ENCODE measurements around the gene RLF.

Gene RLF

DNA sequence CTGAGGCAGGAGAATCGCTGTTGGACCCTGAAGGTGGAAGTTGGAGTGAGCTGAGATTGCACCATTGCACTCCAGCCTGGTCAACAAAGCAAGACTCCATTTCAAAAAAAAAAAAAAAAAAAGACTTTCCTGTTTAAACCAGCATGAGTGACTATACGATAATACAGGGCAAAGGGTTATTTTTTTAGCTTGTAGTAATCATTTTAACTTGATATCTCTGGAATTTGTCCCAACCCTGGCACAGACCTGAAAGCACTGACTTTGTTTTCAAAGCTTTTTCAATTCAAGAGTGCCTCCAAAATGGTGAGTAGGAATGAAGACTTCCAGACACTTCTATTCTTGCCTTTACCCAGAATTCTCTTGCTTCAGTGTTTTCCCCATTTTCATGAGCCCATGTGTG is 82.2 kb downstream of the RLF start:
- no peak for DNase-seq

DNA sequence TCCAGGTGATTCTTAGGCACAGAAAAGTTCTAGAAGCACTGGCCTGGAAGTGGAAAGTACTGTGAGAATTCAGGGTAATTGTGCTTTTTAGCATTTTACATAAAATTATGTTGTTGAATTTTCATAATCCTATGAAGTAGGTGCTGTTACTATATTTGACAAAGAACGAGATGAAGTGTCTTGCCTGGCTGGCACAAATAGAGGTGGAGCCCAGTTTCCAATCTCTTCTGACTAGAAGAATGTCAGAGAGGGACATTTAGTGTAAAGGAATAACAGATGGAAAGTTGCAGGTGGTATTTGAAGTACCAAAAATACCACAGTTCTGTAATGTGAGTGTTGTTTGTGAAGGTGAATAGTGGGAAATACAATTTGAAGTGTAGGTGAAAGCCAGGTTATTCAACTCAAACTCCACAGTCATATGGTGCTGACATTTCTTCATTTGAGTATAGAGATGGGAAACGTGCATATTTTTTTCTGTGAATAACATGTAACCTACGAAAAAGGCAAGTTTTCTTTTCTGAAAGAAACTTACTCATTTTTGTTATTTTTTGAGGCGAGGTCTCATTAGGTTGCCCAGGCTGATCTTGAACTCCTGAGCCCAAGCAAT is 83.1 kb downstream of the RLF start:
- no peak for DNase-seq

- DNase-seq, result no peak
These were observed 84.5 kb downstream of the RLF start for GRCh38 chr1:40245686-40246085.

- no peak for DNase-seq
These were observed 86.5 kb downstream of the RLF start, which contains the start of gene TMCO2 for GRCh38 chr1:40247655-40248054. TSS of gene TMCO2 (plus strand) at chr1:40247937. CDS start at chr1:40247994, 57 bp downstream.

DNA sequence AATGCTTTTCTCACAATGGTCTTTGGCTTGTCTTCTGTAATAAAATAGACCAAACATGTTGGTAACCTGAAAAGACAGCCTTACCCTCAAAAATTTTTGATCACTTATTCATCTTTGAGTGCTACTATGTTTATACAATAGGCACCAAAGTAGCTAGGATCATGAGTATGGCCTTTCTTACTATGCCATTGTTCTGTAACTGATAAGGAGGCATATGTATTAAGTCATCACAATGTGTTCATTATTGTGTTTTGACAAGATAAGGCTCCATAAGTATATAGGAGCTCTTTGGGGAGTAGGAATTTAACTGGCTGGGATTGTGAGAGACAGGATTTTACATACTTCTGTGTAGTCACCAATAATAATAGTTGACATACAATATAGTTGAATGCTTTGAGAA is 87.2 kb downstream of the RLF start:
- no peak for DNase-seq

- DNase-seq, result no peak
These were observed 90.3 kb downstream of the RLF start for GRCh38 chr1:40251456-40251855.

DNA sequence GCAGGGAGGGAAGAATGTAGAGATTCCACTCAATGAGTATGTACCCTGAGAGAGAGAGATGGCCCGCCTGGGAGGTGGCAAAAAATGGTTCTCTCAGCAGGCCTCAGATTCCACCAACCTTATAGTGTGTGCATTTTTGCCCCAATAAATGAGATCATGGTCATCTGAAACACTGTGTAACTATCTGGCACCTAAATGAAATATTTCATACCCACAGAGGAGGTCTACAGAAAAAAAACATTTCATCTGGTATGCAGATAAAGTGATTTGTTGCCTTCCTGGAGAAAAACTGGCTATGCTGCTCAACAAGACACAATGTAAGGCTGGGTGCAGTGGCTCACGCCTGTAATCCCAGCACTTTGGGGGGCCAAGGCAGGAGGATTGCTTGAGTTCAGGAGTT is 91.4 kb downstream of the RLF start:
- DNase-seq, result no peak

DNA sequence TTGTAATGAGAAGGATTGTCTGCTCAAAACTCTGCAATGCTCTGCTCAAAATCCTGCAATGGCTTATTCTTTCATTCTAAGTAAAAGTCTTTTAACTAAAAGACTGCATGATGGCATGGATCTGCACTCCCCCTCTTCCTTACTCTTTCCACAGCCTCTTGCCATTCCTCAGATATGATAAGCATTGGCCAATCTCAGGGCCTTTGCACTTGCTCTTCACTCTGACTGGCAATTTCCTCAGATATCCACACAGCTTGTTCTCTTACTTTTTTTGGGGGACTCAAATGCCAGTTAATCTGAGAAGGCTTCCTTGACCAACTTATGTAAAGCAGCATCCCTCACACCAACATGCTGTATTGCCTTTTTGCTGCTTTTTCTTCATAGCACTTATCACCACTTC is 94.0 kb downstream of the RLF start:
- no peak for DNase-seq

DNA sequence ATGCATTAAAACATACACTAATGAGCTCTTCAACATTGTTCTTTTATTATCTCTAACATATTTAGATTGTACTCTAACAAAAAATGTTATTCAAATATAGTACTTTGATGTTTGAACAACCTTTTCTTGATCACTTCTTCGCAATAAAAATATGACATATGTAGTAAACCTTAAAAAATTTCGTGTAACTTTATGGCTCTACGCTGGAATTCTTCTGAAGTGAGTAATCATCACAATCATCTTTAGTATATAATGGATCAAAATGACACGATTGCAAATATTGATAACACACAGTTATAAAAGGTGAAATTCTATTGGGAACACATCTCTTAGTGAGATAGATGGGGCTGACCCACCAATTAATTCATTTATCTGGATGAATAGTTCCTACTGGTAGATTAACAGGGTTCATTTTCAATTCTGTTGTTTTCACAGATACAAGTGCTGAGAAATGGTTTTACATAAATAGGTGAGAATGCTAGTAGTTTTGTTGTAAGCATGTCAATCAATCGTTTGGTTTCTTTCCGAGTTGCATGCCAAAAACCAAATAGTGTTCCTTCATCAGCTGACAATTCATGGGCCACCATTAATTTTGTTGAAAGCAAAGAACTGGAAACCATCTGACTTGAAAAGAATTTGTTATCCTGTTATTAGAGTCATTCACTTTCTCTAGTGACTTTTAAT is 95.4 kb downstream of the RLF start:
- DNase-seq, result no peak

- DNase-seq, result no peak
These were observed 96.1 kb downstream of the RLF start for GRCh38 chr1:40257313-40257687.

DNA sequence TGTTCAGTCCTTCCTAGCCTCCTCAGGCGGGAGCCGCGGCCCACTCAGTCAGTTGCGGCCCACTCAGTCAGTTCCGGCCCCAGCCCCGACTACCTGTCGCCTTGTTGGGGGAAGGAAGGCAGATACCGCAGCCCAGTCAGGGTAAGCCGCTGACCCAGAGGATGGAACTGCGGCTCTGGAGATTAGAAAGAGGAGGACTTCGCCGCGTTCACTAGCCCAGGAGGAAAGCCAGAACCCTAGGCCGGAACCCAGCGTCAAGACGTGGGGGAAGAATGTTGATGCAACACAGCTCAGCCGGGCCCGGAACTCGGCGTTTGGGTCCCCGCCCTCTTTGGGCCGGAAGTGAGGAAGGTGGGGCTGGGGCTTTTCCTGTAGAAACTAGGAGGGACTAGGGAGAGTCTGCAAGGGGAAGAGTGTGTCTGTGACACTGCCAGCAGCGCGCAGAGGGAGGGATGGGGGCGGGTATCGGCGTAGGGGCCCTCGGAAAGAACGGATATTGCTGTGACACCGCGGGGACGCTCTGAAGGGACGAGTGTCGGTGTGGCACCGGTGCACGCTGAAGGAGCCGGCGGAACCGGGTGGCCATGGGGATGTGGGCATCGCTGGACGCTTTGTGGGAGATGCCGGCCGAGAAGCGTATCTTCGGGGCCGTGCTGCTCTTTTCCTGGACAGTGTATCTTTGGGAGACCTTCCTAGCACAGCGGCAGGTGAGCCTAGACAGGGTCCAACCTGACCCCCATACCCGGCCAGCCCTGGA is 96.7 kb downstream of the RLF start, which contains the start of gene ZMPSTE24:
Gene ZMPSTE24, plus strand, starts transcription at position 549 of the 757 bp plus-strand sequence. Its CDS starts 36 bp downstream, at position 585.
- DNase-seq, result peak; percentile 99

GRCh38 chr1:40258445-40258769 is 97.2 kb downstream of the RLF start:
- DNase-seq, result no peak

GRCh38 chr1:40264354-40264781 is 103.2 kb downstream of the RLF start:
- DNase-seq, result no peak

GRCh38 chr1:40265298-40265697 is 104.1 kb downstream of the RLF start:
- no peak for DNase-seq

DNA sequence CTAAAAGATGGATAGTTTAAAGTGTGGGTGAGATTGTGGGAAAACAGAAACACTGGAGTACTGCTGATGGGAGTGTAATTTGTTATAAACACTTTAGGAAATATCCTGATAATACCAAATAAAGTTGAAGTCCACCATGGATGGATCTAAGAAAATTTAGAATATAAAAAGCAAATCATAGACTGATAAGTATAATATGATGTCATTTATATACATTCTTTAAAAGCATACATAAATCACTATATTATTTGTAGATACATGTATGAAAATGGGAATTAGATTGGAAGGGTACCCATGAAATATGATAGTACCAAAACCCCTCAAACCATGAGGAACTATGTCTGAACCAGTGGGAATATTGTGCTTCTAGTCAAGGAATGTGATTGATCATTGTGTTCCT is 104.7 kb downstream of the RLF start:
- no peak for DNase-seq

- no peak for DNase-seq
These were observed 105.8 kb downstream of the RLF start for GRCh38 chr1:40266786-40267535.

- DNase-seq, result no peak
These were observed 106.6 kb downstream of the RLF start for GRCh38 chr1:40267767-40268187.

DNA sequence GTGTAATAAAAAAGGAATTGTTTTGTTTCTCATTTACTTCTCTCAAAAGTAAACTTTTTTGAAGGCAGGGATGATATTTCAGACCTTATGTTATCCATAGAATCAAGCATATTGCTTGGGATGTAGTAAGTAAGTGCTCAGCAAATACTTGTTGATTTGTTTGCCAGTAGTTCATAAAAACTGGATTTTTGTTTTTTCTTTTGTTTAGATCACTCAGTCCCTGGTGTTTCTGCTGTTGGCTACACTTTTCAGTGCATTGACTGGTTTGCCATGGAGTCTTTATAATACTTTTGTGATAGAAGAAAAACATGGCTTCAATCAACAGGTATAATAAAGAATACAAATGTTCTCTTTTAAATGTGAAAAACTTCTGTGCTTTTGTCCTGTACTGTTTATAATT is 107.0 kb downstream of the RLF start:
- no peak for DNase-seq

- no peak for DNase-seq
These were observed 109.1 kb downstream of the RLF start for GRCh38 chr1:40270152-40270834.

- DNase-seq, result no peak
These were observed 111.5 kb downstream of the RLF start for GRCh38 chr1:40272653-40273213.

DNA sequence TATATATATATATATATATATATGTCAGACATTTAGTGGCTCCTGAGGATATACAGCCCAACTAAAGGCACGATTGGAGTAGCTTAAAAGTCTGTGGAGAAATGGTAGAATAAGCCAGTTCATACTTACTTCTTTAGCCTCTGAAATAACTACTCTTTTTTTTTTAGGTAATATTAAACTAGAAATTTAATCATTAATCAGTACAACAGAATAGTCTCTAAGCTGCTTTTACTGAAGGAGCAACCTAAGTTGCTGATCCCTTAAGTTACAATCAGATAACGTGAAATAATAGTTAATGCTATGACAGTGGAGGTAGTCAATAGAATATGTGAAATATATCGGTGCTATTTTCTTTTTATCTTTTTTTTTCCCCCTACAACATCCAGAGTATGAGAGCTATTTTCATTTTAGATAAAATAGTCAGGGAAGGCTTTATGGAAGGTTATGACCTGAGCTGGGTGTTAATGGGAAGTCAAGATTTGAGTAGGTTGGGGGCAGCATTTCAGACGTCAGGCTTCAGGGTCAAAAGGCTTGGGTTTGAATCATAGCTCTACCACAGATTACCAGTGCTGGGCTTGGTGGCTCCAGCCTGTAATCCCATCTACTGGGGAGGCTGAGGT is 112.5 kb downstream of the RLF start:
- no peak for DNase-seq

- DNase-seq, result no peak
These were observed 113.1 kb downstream of the RLF start for GRCh38 chr1:40274331-40274730.
